Esophagus squamous epithelium (tissue), 5 donors: Measurements from ENCODE around the gene RAVER1. TPM values are rescaled to one million over a fixed set of nuclear protein-coding genes. Genes with fewer than 3 reads are reported as not detected.

Experiments
- DNase-seq: peaks from one replicate; lab custom pipeline; 2025; lab: John Stamatoyannopoulos, UW
- H3K27ac ChIP-seq, 4 donors: fragments of 200-600 bp; sonication (generic); one replicate each; pipeline ENCODE4 v1.5.1; 2016 to 2019; ENCODE audit warnings: mild to moderate bottlenecking in 1 of 4
- H3K27me3 ChIP-seq, 4 donors: fragments of 200-600 bp; sonication (generic); 1 replicate in 3 of 4; 2 replicates in 1 of 4; pipeline versions ENCODE4 v1.5.1 to v1.6.0; 2017 to 2021; ENCODE audit warnings: antibody characterized with exemption in 1 of 4
- H3K36me3 ChIP-seq, 3 donors: fragments of 200-600 bp; sonication (generic); one replicate each; pipeline ENCODE4 v1.5.1; 2016 to 2019
- H3K4me1 ChIP-seq, 3 donors: fragments of 200-600 bp; sonication (generic); one replicate each; pipeline ENCODE4 v1.5.1; 2017 to 2019
- H3K4me3 ChIP-seq, 4 donors: fragments of 200-600 bp; sonication (generic); 1 replicate in 3 of 4; 2 replicates in 1 of 4; pipeline ENCODE4 v1.5.1; 2016 to 2019; ENCODE audit warnings: mild to moderate bottlenecking in 2 of 4, moderate library complexity in 1 of 4
- H3K9me3 ChIP-seq, 3 donors: fragments of 200-600 bp; sonication (generic); one replicate each; pipeline ENCODE4 v1.5.1; 2016 to 2019
- CTCF ChIP-seq, 6 experiments: fragments of 450-650 bp in 4 of 6; fragments of 200-600 bp in 2 of 6; sonication (generic) in 2 of 6; IDR thresholded peaks; one replicate each; pipeline ENCODE4 v1.5.1; 2016 to 2019; ENCODE audit warnings: antibody characterized with exemption in 6 of 6, mild to moderate bottlenecking in 4 of 6, moderate library complexity in 4 of 6
- POLR2A ChIP-seq, 4 donors: fragments of 450-650 bp; IDR thresholded peaks; one replicate each; pipeline ENCODE4 v1.6.1; 2017; ENCODE audit warnings: antibody characterized with exemption in 4 of 4, mild to moderate bottlenecking in 4 of 4, moderate library complexity in 3 of 4
- WGBS, 2 donors: methylation state at CpG; one replicate each; pipeline ENCODE4 v1.1.5; 2018; 5-methylcytosine and 5-hydroxymethylcytosine counted together
- intact Hi-C: fragments of 100-400 bp; cut with DNase I; formaldehyde crosslinking; loops from one replicate; pipeline ENCODE4 v1.15.0; 2022
- total RNA-seq, 4 donors: library from RNA; depleted of rRNA; stranded (reverse); fragments of >200 nt; gene quantifications; one replicate each; pipeline ENCODE4 v1.1.0, GENCODE V29; 2016
- donor health status: DM: yes; HTN: yes; CAD: no.

RAVER1 gene
- total RNA-seq, 4 donors from 2014 or later = 13.8 to 26.8 (median 19.7) TPM

DNA sequence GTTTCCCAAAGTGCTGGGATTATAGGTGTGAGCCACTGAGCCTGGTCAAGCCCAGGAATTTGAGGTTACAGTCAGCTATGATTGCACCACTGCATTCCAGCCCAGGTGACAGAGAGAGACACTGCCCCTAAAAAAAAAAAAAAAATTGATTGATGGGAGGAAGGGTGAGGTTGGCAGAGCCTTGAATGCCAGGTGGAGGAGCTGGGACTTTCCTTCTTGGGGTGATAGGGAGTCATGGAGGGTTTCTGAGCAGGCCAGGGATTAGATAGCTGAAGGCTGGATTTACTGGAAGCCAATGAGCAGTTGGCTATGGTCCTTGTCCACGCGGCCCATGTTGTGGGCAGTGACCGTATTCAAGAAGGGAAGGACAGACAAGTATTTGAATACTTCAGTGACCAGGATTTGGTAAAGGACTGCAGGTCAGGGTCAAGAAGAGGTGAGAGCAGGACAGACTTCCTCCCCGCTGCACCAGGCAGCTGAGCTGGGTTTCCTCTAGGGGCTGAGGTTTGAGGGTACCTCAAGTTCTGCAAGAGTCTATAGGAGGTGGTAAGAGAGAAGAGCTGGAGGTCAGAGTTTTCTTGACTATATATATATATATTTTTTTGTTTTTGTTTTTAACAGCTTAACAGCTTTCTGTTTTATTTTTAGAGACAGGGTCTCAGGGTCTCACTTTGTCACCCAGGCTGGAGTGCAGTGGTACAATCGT, 53.4 kb downstream of the RAVER1 start:
- intact Hi-C loops = no loop called here

DNA sequence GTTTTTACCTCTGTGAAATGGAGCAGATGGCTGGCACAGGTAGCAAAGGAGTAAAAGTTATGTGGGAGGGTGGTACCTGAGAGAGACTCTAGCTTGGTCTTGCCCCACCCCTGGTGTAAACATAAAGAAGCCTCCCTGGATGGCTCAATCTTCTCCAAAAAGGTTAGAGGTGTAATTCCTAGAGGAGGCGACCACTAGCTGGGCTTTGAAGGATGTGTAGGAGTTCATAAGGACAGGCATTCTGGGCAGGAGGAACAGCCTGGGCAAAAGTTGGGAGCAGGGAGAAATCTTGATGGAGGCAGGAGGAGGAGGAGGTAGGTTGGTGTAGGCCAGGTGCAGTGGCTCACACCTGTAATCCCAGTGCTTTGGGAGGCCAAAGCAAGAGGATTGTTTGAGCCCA, 54.4 kb downstream of the RAVER1 start:
- intact Hi-C loops = no loop called here
- H3K4me3 ChIP-seq = no peak overlapping the region
- H3K27ac ChIP-seq = no peak overlapping the region
- no peak for DNase-seq
- H3K27me3 ChIP-seq = no peaks in the 10 kb centered on the region
- WGBS, 2 donors = 92 to 100% methylated on average over 1 of the region's 1 CpG
- no peaks in the 10 kb centered on the region for H3K9me3 ChIP-seq
- H3K36me3 ChIP-seq = peaks cover 0 to 51% (median 7%) of the 10 kb centered on the region in 3 donors
- TF ChIP-seq CTCF (IDR thresholded peaks at IDR 0.05) (no peak), POLR2A (IDR thresholded peaks at IDR 0.05) (no peak)
- peaks cover 0 to 26% (median 0%) of the 10 kb centered on the region in 3 donors for H3K4me1 ChIP-seq

More for the DNA sequence above, 53.4 kb downstream of the RAVER1 start:
- DNase-seq = no peak
- no peak overlapping the region for H3K4me3 ChIP-seq
- no peaks in the 10 kb centered on the region for H3K9me3 ChIP-seq
- WGBS, 2 donors = 73 to 80% methylated on average over 4 to 5 of the region's 5 CpGs
- TF ChIP-seq CTCF (IDR thresholded peaks at IDR 0.05) = no peak
- no peak for TF ChIP-seq POLR2A (IDR thresholded peaks at IDR 0.05)
- H3K36me3 ChIP-seq = peaks cover 0 to 54% (median 15%) of the 10 kb centered on the region in 3 donors
- H3K27me3 ChIP-seq = peaks cover 0 to 4% (median 0%) of the 10 kb centered on the region in 4 donors
- no peak overlapping the region for H3K27ac ChIP-seq
- H3K4me1 ChIP-seq = peaks cover 0 to 22% (median 0%) of the 10 kb centered on the region in 3 donors

GRCh38 chr19:10277795-10278589, 55.3 kb downstream of the RAVER1 start:
- Histone ChIP-seq H3K27me3 (no peaks in the 10 kb centered on the region), H3K9me3 (no peaks in the 10 kb centered on the region), H3K27ac (no peak overlapping the region), H3K4me3 (no peak overlapping the region), H3K4me1 (peaks cover 0 to 23% (median 0%) of the 10 kb centered on the region in 3 donors), H3K36me3 (peaks cover 0 to 42% (median 0%) of the 10 kb centered on the region in 3 donors)
- TF ChIP-seq POLR2A (IDR thresholded peaks at IDR 0.05) (no peak), CTCF (IDR thresholded peaks at IDR 0.05) (no peak)
- WGBS, 2 donors = 86 to 91% methylated on average over 7 to 8 of the region's 9 CpGs
- intact Hi-C loops = no loop called here
- DNase-seq = no peak

DNA sequence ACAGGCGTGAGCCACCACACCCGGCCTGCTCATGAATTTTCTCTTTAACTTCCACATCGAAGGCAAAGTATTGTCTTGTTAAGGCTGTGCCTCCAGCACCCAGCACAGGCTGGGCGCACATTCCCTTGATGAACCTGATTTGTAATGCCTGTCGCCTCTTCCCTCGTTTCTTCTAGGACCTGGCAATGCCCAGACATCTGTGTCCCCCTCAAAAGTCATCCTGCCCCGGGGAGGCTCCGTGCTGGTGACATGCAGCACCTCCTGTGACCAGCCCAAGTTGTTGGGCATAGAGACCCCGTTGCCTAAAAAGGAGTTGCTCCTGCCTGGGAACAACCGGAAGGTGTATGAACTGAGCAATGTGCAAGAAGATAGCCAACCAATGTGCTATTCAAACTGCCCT, 58.7 kb downstream of the RAVER1 start:
- H3K9me3 ChIP-seq = no peaks in the 10 kb centered on the region
- H3K4me1 ChIP-seq = peaks cover 18 to 54% (median 20%) of the 10 kb centered on the region in 3 donors
- H3K27me3 ChIP-seq = peaks cover 0 to 17% (median 0%) of the 10 kb centered on the region in 4 donors
- no peak overlapping the region for H3K27ac ChIP-seq
- peaks cover 0 to 35% (median 0%) of the 10 kb centered on the region in 3 donors for H3K36me3 ChIP-seq
- TF ChIP-seq POLR2A (IDR thresholded peaks at IDR 0.05) (no peak), CTCF (IDR thresholded peaks at IDR 0.05) (no peak)
- intact Hi-C loops = no loop called here
- WGBS, 2 donors = 87 to 93% methylated on average over 6 to 8 of the region's 10 CpGs
- DNase-seq = no peak
- no peak overlapping the region for H3K4me3 ChIP-seq
